NB4 (cell line): Measurements from ENCODE around the gene TAF3.

ENCODE experiments used
- CTCF ChIP-seq: IDR thresholded peaks from one replicate; pipeline ENCODE4 v1.5.1; 2012; ENCODE audit warnings: low read depth, low read length
- POLR2A ChIP-seq: IDR thresholded peaks from 2 replicates; pipeline ENCODE4 v1.6.1; 2011; ENCODE audit warnings: mild to moderate bottlenecking; ENCODE audit not compliant: insufficient read length; ENCODE audit errors: extremely low read depth
- TF ChIP-seq, protein P1 (sequence below): IDR thresholded peaks from 2 replicates; pipeline ENCODE4 v1.6.1; 2011; ENCODE audit warnings: low read depth, low read length

DNA sequence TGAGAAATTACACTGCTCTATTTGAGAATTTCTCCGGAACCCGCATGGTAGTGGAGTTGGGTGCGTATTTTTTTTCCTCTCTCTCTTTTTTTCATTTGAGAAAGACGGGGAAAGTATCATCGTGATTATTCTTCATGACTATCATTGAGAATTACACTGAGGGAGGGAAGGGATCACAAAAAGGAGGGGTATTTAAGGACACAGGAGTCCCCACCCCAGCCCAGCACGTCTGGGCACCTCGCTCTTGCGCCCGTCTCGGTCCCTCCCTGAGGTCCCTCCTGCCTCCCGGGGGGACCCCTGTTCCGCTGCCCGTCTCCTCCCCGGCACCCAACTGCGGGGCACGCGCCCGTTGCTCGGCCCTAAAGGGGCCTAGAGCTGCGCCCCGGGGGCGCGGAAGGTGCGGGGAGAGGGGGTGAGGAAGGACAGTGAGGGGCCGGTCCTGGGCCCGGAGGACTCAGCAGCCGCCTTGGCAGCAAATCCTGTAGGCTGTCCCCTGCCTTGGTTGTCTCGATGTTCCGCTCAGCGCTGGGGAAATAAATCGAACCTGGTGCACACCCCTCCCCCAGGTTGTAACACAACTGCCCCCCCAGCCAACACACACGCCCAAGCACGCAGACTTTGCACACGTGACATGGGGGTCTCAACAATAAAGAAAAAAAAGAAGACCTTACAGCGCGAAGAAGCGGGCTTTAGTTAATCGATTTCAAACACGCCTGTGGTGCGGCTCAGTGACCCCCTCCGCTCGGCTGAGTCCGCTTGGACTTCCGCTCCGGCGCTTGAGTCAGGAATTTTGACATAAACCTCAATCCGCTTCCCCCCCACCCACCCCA is 217.6 kb downstream of the TAF3 start:
- TF ChIP-seq POLR2A, result no peak
- TF ChIP-seq CTCF, result no peak
- TF ChIP-seq, protein P1, sequence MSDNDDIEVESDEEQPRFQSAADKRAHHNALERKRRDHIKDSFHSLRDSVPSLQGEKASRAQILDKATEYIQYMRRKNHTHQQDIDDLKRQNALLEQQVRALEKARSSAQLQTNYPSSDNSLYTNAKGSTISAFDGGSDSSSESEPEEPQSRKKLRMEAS, result no peak
